ENCODE results near the gene PPEF1. TPM values are rescaled to one million over a fixed set of nuclear protein-coding genes. Genes with fewer than 3 reads are reported as not detected.

PPEF1 gene
- total RNA-seq, 1 donor from 2014 or later, result not detected

GRCh38 chrX:18769364-18769763 is 61.9 kb downstream of the PPEF1 start:
- Histone ChIP-seq H4K20me1 (ENCODE audit: insufficient read depth, low read length) (no peaks in the 10 kb centered on the region), H3K36me3 (ENCODE audit: insufficient read depth, low read length) (no peaks in the 10 kb centered on the region), H3K27ac (ENCODE audit: low read depth, low read length) (no peak overlapping the region), H3K4me2 (ENCODE audit: low read length) (no peak overlapping the region), H3K9me3 (ENCODE audit: insufficient read depth, low read depth, low read length) (no peaks in the 10 kb centered on the region), H3K79me2 (ENCODE audit: insufficient read depth, low read length) (no peaks in the 10 kb centered on the region), H3K4me3 (ENCODE audit: insufficient read depth, low read depth, low read length) (no peak overlapping the region), H2AFZ (ENCODE audit: low read depth, low read length) (no peak overlapping the region), H3K4me1 (ENCODE audit: insufficient read depth, low read length) (no peaks in the 10 kb centered on the region), H3K27me3 (ENCODE audit: insufficient read depth, low read length) (no peaks in the 10 kb centered on the region), H3K9ac (ENCODE audit: low read length) (no peak overlapping the region)
- H3K36me3 Mint-ChIP-seq (ENCODE audit: low read depth, unreplicated experiment), result no peaks in the 10 kb centered on the region
- FAIRE-seq, result no peak
- no peak overlapping the region for H3K4me3 Mint-ChIP-seq (ENCODE audit: unreplicated experiment)
- H3K9me3 Mint-ChIP-seq (ENCODE audit: unreplicated experiment), result no peaks in the 10 kb centered on the region
- no peaks in the 10 kb centered on the region for H3K4me1 Mint-ChIP-seq (ENCODE audit: low read depth, unreplicated experiment)
- no peak for DNase-seq (ENCODE audit: low read depth)
- TF ChIP-seq CTCF (IDR thresholded peaks at IDR 0.05; ENCODE audit: insufficient read depth, low read depth, low read length) (no peak), EZH2 (IDR thresholded peaks at IDR 0.05; ENCODE audit: insufficient read depth, low read length) (no peak)
- no peaks in the 10 kb centered on the region for H3K27me3 Mint-ChIP-seq (ENCODE audit: low read depth, unreplicated experiment)
- H3K27ac Mint-ChIP-seq (ENCODE audit: unreplicated experiment), result no peak overlapping the region

GRCh38 chrX:18769812-18770573 is 62.5 kb downstream of the PPEF1 start:
- Mint-ChIP-seq H3K9me3 (ENCODE audit: unreplicated experiment) (no peaks in the 10 kb centered on the region), H3K4me1 (ENCODE audit: low read depth, unreplicated experiment) (no peaks in the 10 kb centered on the region), H3K27ac (ENCODE audit: unreplicated experiment) (no peak overlapping the region), H3K4me3 (ENCODE audit: unreplicated experiment) (no peak overlapping the region), H3K36me3 (ENCODE audit: low read depth, unreplicated experiment) (no peaks in the 10 kb centered on the region), H3K27me3 (ENCODE audit: low read depth, unreplicated experiment) (no peaks in the 10 kb centered on the region)
- H3K9me3 ChIP-seq (ENCODE audit: insufficient read depth, low read depth, low read length), result no peaks in the 10 kb centered on the region
- no peak overlapping the region for H3K4me2 ChIP-seq (ENCODE audit: low read length)
- no peaks in the 10 kb centered on the region for H4K20me1 ChIP-seq (ENCODE audit: insufficient read depth, low read length)
- no peak overlapping the region for H3K9ac ChIP-seq (ENCODE audit: low read length)
- TF ChIP-seq CTCF (IDR thresholded peaks at IDR 0.05; ENCODE audit: insufficient read depth, low read depth, low read length) (no peak), EZH2 (IDR thresholded peaks at IDR 0.05; ENCODE audit: insufficient read depth, low read length) (no peak)
- no peak overlapping the region for H3K4me3 ChIP-seq (ENCODE audit: insufficient read depth, low read depth, low read length)
- no peak overlapping the region for H2AFZ ChIP-seq (ENCODE audit: low read depth, low read length)
- H3K27ac ChIP-seq (ENCODE audit: low read depth, low read length), result no peak overlapping the region
- H3K27me3 ChIP-seq (ENCODE audit: insufficient read depth, low read length), result no peaks in the 10 kb centered on the region
- FAIRE-seq (no peak), DNase-seq (ENCODE audit: low read depth) (no peak)
- H3K36me3 ChIP-seq (ENCODE audit: insufficient read depth, low read length), result no peaks in the 10 kb centered on the region
- no peaks in the 10 kb centered on the region for H3K79me2 ChIP-seq (ENCODE audit: insufficient read depth, low read length)
- H3K4me1 ChIP-seq (ENCODE audit: insufficient read depth, low read length), result no peaks in the 10 kb centered on the region

GRCh38 chrX:18789916-18790315 is 82.5 kb downstream of the PPEF1 start:
- DNase-seq (ENCODE audit: low read depth), result no peak

More at GRCh38 chrX:18789916-18790315, 82.5 kb downstream of the PPEF1 start:
- Mint-ChIP-seq H3K9me3 (ENCODE audit: unreplicated experiment) (no peaks in the 10 kb centered on the region), H3K27me3 (ENCODE audit: low read depth, unreplicated experiment) (no peaks in the 10 kb centered on the region), H3K4me1 (ENCODE audit: low read depth, unreplicated experiment) (peaks cover 8% of the 10 kb centered on the region), H3K27ac (ENCODE audit: unreplicated experiment) (no peak overlapping the region), H3K36me3 (ENCODE audit: low read depth, unreplicated experiment) (no peaks in the 10 kb centered on the region), H3K4me3 (ENCODE audit: unreplicated experiment) (no peak overlapping the region)
- H3K4me3 ChIP-seq (ENCODE audit: insufficient read depth, low read depth, low read length), result no peak overlapping the region
- TF ChIP-seq CTCF (IDR thresholded peaks at IDR 0.05; ENCODE audit: insufficient read depth, low read depth, low read length), result no peak
- TF ChIP-seq EZH2 (IDR thresholded peaks at IDR 0.05; ENCODE audit: insufficient read depth, low read length), result no peak
- FAIRE-seq, result no peak
- H3K9me3 ChIP-seq (ENCODE audit: insufficient read depth, low read depth, low read length), result no peaks in the 10 kb centered on the region
- H3K27me3 ChIP-seq (ENCODE audit: insufficient read depth, low read length), result no peaks in the 10 kb centered on the region
- no peaks in the 10 kb centered on the region for H4K20me1 ChIP-seq (ENCODE audit: insufficient read depth, low read length)
- H3K4me1 ChIP-seq (ENCODE audit: insufficient read depth, low read length), result no peaks in the 10 kb centered on the region
- H3K9ac ChIP-seq (ENCODE audit: low read length), result no peak overlapping the region
- no peak overlapping the region for H3K27ac ChIP-seq (ENCODE audit: low read depth, low read length)
- no peaks in the 10 kb centered on the region for H3K36me3 ChIP-seq (ENCODE audit: insufficient read depth, low read length)
- no peak overlapping the region for H3K4me2 ChIP-seq (ENCODE audit: low read length)
- no peaks in the 10 kb centered on the region for H3K79me2 ChIP-seq (ENCODE audit: insufficient read depth, low read length)
- H2AFZ ChIP-seq (ENCODE audit: low read depth, low read length), result no peak overlapping the region
